ENCODE measurements around the gene HDAC9.

HDAC9 gene

GRCh38 chr7:18566829-18567228 is 71.3 kb downstream of the HDAC9 start:
- no peaks in the 10 kb centered on the region for H3F3A ChIP-seq (ENCODE audit: insufficient read depth)
- no peaks in the 10 kb centered on the region for H3K79me2 ChIP-seq (ENCODE audit: insufficient read depth, low read length)
- peak overlapping the region; percentile 6; the same call in 1 of the 2 replicates for H3K27ac ChIP-seq (ENCODE audit: low read depth, low read length)
- H3K4me3 ChIP-seq (ENCODE audit: insufficient read depth, low read length, poor library complexity, severe bottlenecking), result no peak overlapping the region
- no peaks in the 10 kb centered on the region for H3K36me3 ChIP-seq (ENCODE audit: low read length)
- no peak overlapping the region for H2AFZ ChIP-seq (ENCODE audit: low read depth, low read length, severe bottlenecking)
- no peaks in the 10 kb centered on the region for H3K9me3 ChIP-seq (ENCODE audit: insufficient read depth, low read length)
- H3K27me3 ChIP-seq (ENCODE audit: low read length), result no peaks in the 10 kb centered on the region
- H3K9me2 ChIP-seq (replicated peaks; ENCODE audit: insufficient read depth, low read length), result no peaks in the 10 kb centered on the region
- peak overlapping the region; percentile 15 for H3K4me2 ChIP-seq (ENCODE audit: low read depth, low read length, poor library complexity, severe bottlenecking)
- TF ChIP-seq EZH2phosphoT487 (conservative IDR thresholded peaks at IDR 0.05; ENCODE audit: low read length), result no peak
- TF ChIP-seq, protein P1, sequence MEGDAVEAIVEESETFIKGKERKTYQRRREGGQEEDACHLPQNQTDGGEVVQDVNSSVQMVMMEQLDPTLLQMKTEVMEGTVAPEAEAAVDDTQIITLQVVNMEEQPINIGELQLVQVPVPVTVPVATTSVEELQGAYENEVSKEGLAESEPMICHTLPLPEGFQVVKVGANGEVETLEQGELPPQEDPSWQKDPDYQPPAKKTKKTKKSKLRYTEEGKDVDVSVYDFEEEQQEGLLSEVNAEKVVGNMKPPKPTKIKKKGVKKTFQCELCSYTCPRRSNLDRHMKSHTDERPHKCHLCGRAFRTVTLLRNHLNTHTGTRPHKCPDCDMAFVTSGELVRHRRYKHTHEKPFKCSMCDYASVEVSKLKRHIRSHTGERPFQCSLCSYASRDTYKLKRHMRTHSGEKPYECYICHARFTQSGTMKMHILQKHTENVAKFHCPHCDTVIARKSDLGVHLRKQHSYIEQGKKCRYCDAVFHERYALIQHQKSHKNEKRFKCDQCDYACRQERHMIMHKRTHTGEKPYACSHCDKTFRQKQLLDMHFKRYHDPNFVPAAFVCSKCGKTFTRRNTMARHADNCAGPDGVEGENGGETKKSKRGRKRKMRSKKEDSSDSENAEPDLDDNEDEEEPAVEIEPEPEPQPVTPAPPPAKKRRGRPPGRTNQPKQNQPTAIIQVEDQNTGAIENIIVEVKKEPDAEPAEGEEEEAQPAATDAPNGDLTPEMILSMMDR (IDR thresholded peaks at IDR 0.05; ENCODE audit: insufficient read depth, low read length, poor library complexity, severe bottlenecking), result no peak
- no peak overlapping the region for H3K9ac ChIP-seq (ENCODE audit: low read length)
- no peaks in the 10 kb centered on the region for H4K20me1 ChIP-seq (ENCODE audit: low read depth, low read length)

DNA sequence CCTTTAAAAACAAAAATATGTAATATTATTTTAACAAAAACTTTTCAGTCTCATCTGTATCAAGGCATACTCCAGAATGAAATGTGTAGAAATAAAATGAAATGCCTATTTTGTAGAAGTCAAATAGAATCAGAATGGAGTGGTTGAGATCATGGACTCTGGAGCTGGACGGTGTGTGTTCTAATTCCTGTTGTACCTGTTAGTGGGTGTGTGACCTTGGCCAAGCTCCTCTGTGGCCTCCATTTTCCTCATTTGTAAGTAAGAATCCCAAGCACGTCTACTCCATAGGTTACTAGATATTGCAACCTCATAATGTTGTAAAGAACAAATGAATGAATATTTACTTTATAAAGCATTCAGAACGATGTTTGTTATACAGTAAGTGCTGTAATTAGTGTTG is 74.9 kb downstream of the HDAC9 start:
- Histone ChIP-seq H3K9me2 (replicated peaks; ENCODE audit: insufficient read depth, low read length) (no peaks in the 10 kb centered on the region), H4K20me1 (ENCODE audit: low read depth, low read length) (no peaks in the 10 kb centered on the region), H3K4me2 (ENCODE audit: low read depth, low read length, poor library complexity, severe bottlenecking) (no peak overlapping the region), H2AFZ (ENCODE audit: low read depth, low read length, severe bottlenecking) (no peak overlapping the region), H3K79me2 (ENCODE audit: insufficient read depth, low read length) (no peaks in the 10 kb centered on the region), H3F3A (ENCODE audit: insufficient read depth) (no peaks in the 10 kb centered on the region), H3K27ac (ENCODE audit: low read depth, low read length) (no peak overlapping the region), H3K9me3 (ENCODE audit: insufficient read depth, low read length) (no peaks in the 10 kb centered on the region), H3K36me3 (ENCODE audit: low read length) (no peaks in the 10 kb centered on the region), H3K9ac (ENCODE audit: low read length) (no peak overlapping the region), H3K4me3 (ENCODE audit: insufficient read depth, low read length, poor library complexity, severe bottlenecking) (no peak overlapping the region), H3K27me3 (ENCODE audit: low read length) (no peaks in the 10 kb centered on the region)
- no peak for TF ChIP-seq EZH2phosphoT487 (conservative IDR thresholded peaks at IDR 0.05; ENCODE audit: low read length)
- TF ChIP-seq, protein P1 (IDR thresholded peaks at IDR 0.05; ENCODE audit: insufficient read depth, low read length, poor library complexity, severe bottlenecking), result peak; percentile 1

DNA sequence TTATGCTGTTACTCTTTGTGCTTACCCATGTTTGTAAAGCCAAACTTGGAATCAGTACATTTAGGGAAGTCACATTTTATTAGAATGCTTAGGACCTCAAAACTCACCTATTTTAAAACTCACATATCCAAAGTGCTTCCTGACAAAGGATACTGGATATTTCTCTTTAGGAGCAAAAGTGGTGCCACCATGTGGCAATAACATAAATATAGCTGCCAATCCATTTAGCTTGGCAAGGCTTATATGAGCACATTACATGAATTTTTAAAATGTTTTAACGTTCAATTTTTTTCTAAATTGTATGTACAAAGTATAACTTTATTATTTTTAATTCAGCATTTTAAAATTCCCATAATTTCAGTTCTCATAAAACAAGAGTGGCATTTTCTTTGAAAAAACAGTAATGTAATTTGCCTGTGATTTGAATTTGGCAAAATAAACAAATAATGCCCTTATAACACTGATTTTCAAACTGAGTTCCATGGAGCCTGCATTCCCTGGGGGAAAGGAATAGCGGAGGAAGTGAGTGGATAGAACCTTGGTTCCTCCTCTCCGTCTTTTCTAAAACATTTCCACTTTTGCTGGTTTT is 75.4 kb downstream of the HDAC9 start:
- TF ChIP-seq, protein P1 (IDR thresholded peaks at IDR 0.05; ENCODE audit: insufficient read depth, low read length, poor library complexity, severe bottlenecking), result peak; percentile 25
- TF ChIP-seq EZH2phosphoT487 (conservative IDR thresholded peaks at IDR 0.05; ENCODE audit: low read length), result no peak
- no peak overlapping the region for H2AFZ ChIP-seq (ENCODE audit: low read depth, low read length, severe bottlenecking)
- H3F3A ChIP-seq (ENCODE audit: insufficient read depth), result no peaks in the 10 kb centered on the region
- H3K4me2 ChIP-seq (ENCODE audit: low read depth, low read length, poor library complexity, severe bottlenecking), result peak overlapping the region; percentile 39
- H3K36me3 ChIP-seq (ENCODE audit: low read length), result no peaks in the 10 kb centered on the region
- no peaks in the 10 kb centered on the region for H4K20me1 ChIP-seq (ENCODE audit: low read depth, low read length)
- no peak overlapping the region for H3K4me3 ChIP-seq (ENCODE audit: insufficient read depth, low read length, poor library complexity, severe bottlenecking)
- H3K9me3 ChIP-seq (ENCODE audit: insufficient read depth, low read length), result no peaks in the 10 kb centered on the region
- no peak overlapping the region for H3K27ac ChIP-seq (ENCODE audit: low read depth, low read length)
- H3K79me2 ChIP-seq (ENCODE audit: insufficient read depth, low read length), result no peaks in the 10 kb centered on the region
- no peak overlapping the region for H3K9ac ChIP-seq (ENCODE audit: low read length)
- no peaks in the 10 kb centered on the region for H3K9me2 ChIP-seq (replicated peaks; ENCODE audit: insufficient read depth, low read length)
- no peaks in the 10 kb centered on the region for H3K27me3 ChIP-seq (ENCODE audit: low read length)
